Caco-2 (cell line): ENCODE results near the gene LRRN4CL. TPM values are rescaled to one million over a fixed set of nuclear protein-coding genes. Genes with fewer than 3 reads are reported as not detected.
A peak's percentile ranks its signal among the peaks of the same experiment; 100 is the strongest.

Source experiments
- BruUV-seq: library from RNA; stranded (reverse); fragments of 400-500 nt; replicated peaks from 2 replicates; lab custom pipeline; 2021; lab: Mats Ljungman, UMichigan
- CTCF ChIA-PET: fragments of 300-600 bp; sonication (Branson Sonifier 250); formaldehyde crosslinking; loops from one replicate; lab custom pipeline; 2022; ENCODE audit warnings: antibody characterized with exemption; lab: Charles Lee
- POLR2A ChIA-PET: fragments of 300-600 bp; sonication (Branson Sonifier 250); formaldehyde crosslinking; loops from one replicate; lab custom pipeline; 2022; ENCODE audit warnings: antibody characterized with exemption; lab: Charles Lee
- DNase-seq, 2 experiments: peaks; one replicate each; pipeline versions ENCODE4 v3.0.0 to v3.0.0-alpha.2; 2020 to 2022
- H3K27me3 ChIP-seq: replicated peaks from 2 replicates; pipeline ENCODE4 v1.6.0; 2011; ENCODE audit warnings: low read length; ENCODE audit not compliant: control insufficient read depth, insufficient read depth
- H3K36me3 ChIP-seq: 2 replicates; pipeline ENCODE4 v1.5.1; 2011; ENCODE audit warnings: low read length; ENCODE audit not compliant: control insufficient read depth, insufficient read depth
- H3K4me1 ChIP-seq: fragments of 250-450 bp; sonication (Bioruptor Pico); 2 replicates; pipeline ENCODE4 v1.5.1; 2020; ENCODE audit warnings: mild to moderate bottlenecking
- H3K4me3 ChIP-seq: 2 replicates; pipeline ENCODE4 v1.5.1; 2011; ENCODE audit warnings: low read depth, mild to moderate bottlenecking, control low read depth, low read length
- H3K9me3 ChIP-seq: fragments of 250-450 bp; sonication (Bioruptor Pico); 2 replicates; pipeline ENCODE4 v1.5.1; 2020; ENCODE audit warnings: mild to moderate bottlenecking, moderate library complexity
- H3K27ac Mint-ChIP-seq: one replicate; pipeline ENCODE4 v1.8.0; 2022; ENCODE audit warnings: mixed read lengths; ENCODE audit not compliant: unreplicated experiment
- H3K27me3 Mint-ChIP-seq: one replicate; pipeline ENCODE4 v1.8.0; 2022; ENCODE audit warnings: mixed read lengths; ENCODE audit not compliant: insufficient read depth, unreplicated experiment
- H3K36me3 Mint-ChIP-seq: one replicate; pipeline ENCODE4 v1.8.0; 2022; ENCODE audit warnings: mild to moderate bottlenecking, mixed read lengths; ENCODE audit not compliant: insufficient read depth, unreplicated experiment
- H3K4me1 Mint-ChIP-seq: one replicate; pipeline ENCODE4 v1.8.0; 2022; ENCODE audit warnings: low read depth, mixed read lengths; ENCODE audit not compliant: unreplicated experiment
- H3K4me3 Mint-ChIP-seq: one replicate; pipeline ENCODE4 v1.8.0; 2022; ENCODE audit warnings: mild to moderate bottlenecking, moderate library complexity, mixed read lengths; ENCODE audit not compliant: unreplicated experiment
- H3K9me3 Mint-ChIP-seq: one replicate; pipeline ENCODE4 v1.8.0; 2022; ENCODE audit warnings: mixed read lengths; ENCODE audit not compliant: unreplicated experiment
- CTCF ChIP-seq, 2 experiments: fragments of 200-600 bp in 1 of 2; IDR thresholded peaks; 1 replicate in 1 of 2; 2 replicates in 1 of 2; pipeline versions ENCODE4 v1.5.1 to v1.8.0; 2011 to 2022; ENCODE audit warnings: antibody characterized with exemption in 1 of 2, control low read depth in 1 of 2, inconsistent platforms in 1 of 2, low read depth in 1 of 2, low read length in 1 of 2, mild to moderate bottlenecking in 1 of 2, moderate library complexity in 1 of 2; ENCODE audit not compliant: insufficient read depth in 1 of 2, severe bottlenecking in 1 of 2, unreplicated experiment in 1 of 2
- intact Hi-C: fragments of 100-400 bp; cut with micrococcal nuclease; formaldehyde crosslinking; loops from one replicate; pipeline ENCODE4 v1.10.0; 2022; ENCODE audit not compliant: unreplicated experiment
- total RNA-seq: library from RNA; stranded (reverse); gene quantifications from 2 replicates; pipeline ENCODE4 v1.2.3, GENCODE V29; 2022

The LRRN4CL gene
- total RNA-seq, 1 experiment from 2014 or later: 0.64 TPM

- H3K27me3 Mint-ChIP-seq: no peaks in the 10 kb centered on the region
- BruUV-seq: no TSS peak
- TF ChIP-seq CTCF (IDR thresholded peaks at IDR 0.05; ENCODE audit: insufficient read depth in 1 of 2, low read depth in 1 of 2, low read length in 1 of 2, severe bottlenecking in 1 of 2, unreplicated experiment in 1 of 2): no peak
- ChIA-PET POLR2A (interaction anchor here (0.7 to 2.3 kb wide), 4 partner anchors 8 to 99 kb away, joined by 3 to 23 read pairs (median 4); partner anchors contain the start of genes C11orf98, EEF1G, HNRNPUL2 and TTC9C), CTCF (interaction anchor here (0.6 to 0.7 kb wide), 2 partner anchors 35 to 63 kb away, joined by 3 to 4 read pairs; no protein-coding TSS in a partner anchor)
- no peaks in the 10 kb centered on the region for H3K9me3 Mint-ChIP-seq
- H3K36me3 ChIP-seq: no peaks in the 10 kb centered on the region; the same call in 1 of the 2 replicates
- H3K4me3 Mint-ChIP-seq: peak overlapping the region; percentile 98
- H3K36me3 Mint-ChIP-seq: peaks cover 66% of the 10 kb centered on the region
- peaks cover 28% of the 10 kb centered on the region for H3K4me1 Mint-ChIP-seq
- intact Hi-C loops: loop anchor here (10.0 kb wide), 1 partner anchor 278 kb away; no protein-coding TSS in a partner anchor
- no peaks in the 10 kb centered on the region for H3K27me3 ChIP-seq
- H3K27ac Mint-ChIP-seq: no peak overlapping the region
- H3K4me1 ChIP-seq: peaks cover 25% of the 10 kb centered on the region
- H3K9me3 ChIP-seq: no peaks in the 10 kb centered on the region
- no peak overlapping the region for H3K4me3 ChIP-seq
- DNase-seq: no peak
Observed at GRCh38 chr11:62673196-62673525, 16.2 kb downstream of the LRRN4CL start.

GRCh38 chr11:62671608-62672389 is 17.5 kb downstream of the LRRN4CL start, which contains the start of the genes LBHD1 and UQCC3:
Gene LBHD1 (minus strand): TSS chr11:62672267. CDS start chr11:62670031, 2,236 bp downstream.
Gene UQCC3 (plus strand): TSS chr11:62671673. CDS start chr11:62671746, 73 bp downstream.
- DNase-seq: peak; percentile 87 to 91
- BruUV-seq: TSS peak; percentile 37
- H3K4me1 ChIP-seq: peaks cover 27% of the 10 kb centered on the region
- H3K36me3 ChIP-seq: peaks cover 1% of the 10 kb centered on the region
- intact Hi-C loops: loop anchor here (1.0 to 10.0 kb wide), 2 partner anchors 8 to 277 kb away; partner anchors contain the start of gene UBXN1
- peak within 1 kb of the TSS; percentile 90 for H3K4me3 ChIP-seq
- POLR2A ChIA-PET: interaction anchor here (0.6 to 2.3 kb wide), 23 partner anchors 9 to 261 kb away, joined by 3 to 23 read pairs (median 6); partner anchors contain the start of genes B3GAT3, EEF1G, GANAB and HNRNPUL2
- H3K27me3 ChIP-seq: no peaks in the 10 kb centered on the region
- Mint-ChIP-seq H3K4me1 (peaks cover 15% of the 10 kb centered on the region), H3K4me3 (peak within 1 kb of the TSS; percentile 98), H3K9me3 (no peaks in the 10 kb centered on the region), H3K27ac (peak within 1 kb of the TSS; percentile 99), H3K36me3 (peaks cover 77% of the 10 kb centered on the region), H3K27me3 (no peaks in the 10 kb centered on the region)
- CTCF ChIA-PET: interaction anchor here (0.6 to 1.3 kb wide), 9 partner anchors 16 to 346 kb away, joined by 3 to 10 read pairs (median 3); partner anchors contain the start of genes B3GAT3, LRRN4CL and TUT1
- H3K9me3 ChIP-seq: no peaks in the 10 kb centered on the region
- TF ChIP-seq CTCF (IDR thresholded peaks at IDR 0.05; ENCODE audit: insufficient read depth in 1 of 2, low read depth in 1 of 2, low read length in 1 of 2, severe bottlenecking in 1 of 2, unreplicated experiment in 1 of 2): no peak

DNA sequence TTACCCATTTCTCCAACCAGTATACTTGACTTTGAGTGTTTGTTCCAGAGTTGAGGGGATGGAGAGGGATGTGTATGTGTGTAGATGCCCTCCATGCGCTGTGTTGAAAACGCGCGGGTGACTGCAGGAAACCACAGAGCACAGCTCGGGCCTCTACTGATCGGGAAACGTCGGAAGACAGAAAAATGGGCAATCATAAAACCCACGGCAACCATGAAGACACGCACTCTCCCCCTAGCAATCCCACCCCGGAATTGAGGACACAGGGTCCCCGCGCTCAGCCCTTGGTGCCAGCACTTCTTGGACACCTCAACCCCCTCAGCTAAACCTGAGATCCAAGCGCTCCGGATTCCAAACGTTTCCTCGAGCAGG is 18.1 kb downstream of the LRRN4CL start:
- POLR2A ChIA-PET: interaction anchor here (0.6 to 2.3 kb wide), 17 partner anchors 10 to 179 kb away, joined by 3 to 23 read pairs (median 6); partner anchors contain the start of genes B3GAT3, EEF1G, GANAB and HNRNPUL2
- no peak for DNase-seq
- intact Hi-C loops: loop anchor here (1.0 to 10.0 kb wide), 2 partner anchors 8 to 276 kb away; partner anchors contain the start of gene UBXN1
- no peak for TF ChIP-seq CTCF (IDR thresholded peaks at IDR 0.05; ENCODE audit: insufficient read depth in 1 of 2, low read depth in 1 of 2, low read length in 1 of 2, severe bottlenecking in 1 of 2, unreplicated experiment in 1 of 2)
- Mint-ChIP-seq H3K36me3 (peaks cover 80% of the 10 kb centered on the region), H3K4me1 (peaks cover 14% of the 10 kb centered on the region), H3K27ac (peak overlapping the region; percentile 99), H3K4me3 (peak overlapping the region; percentile 98), H3K27me3 (no peaks in the 10 kb centered on the region), H3K9me3 (no peaks in the 10 kb centered on the region)
- CTCF ChIA-PET: interaction anchor here (0.6 to 1.3 kb wide), 8 partner anchors 16 to 346 kb away, joined by 3 to 10 read pairs (median 4); partner anchors contain the start of genes B3GAT3, LRRN4CL and TUT1
- Histone ChIP-seq H3K9me3 (no peaks in the 10 kb centered on the region), H3K4me3 (peak overlapping the region; percentile 90), H3K4me1 (peaks cover 32% of the 10 kb centered on the region), H3K27me3 (no peaks in the 10 kb centered on the region), H3K36me3 (peaks cover 7% of the 10 kb centered on the region)
- no TSS peak for BruUV-seq
